ENCODE data around the gene PLD1.

Gene PLD1

DNA sequence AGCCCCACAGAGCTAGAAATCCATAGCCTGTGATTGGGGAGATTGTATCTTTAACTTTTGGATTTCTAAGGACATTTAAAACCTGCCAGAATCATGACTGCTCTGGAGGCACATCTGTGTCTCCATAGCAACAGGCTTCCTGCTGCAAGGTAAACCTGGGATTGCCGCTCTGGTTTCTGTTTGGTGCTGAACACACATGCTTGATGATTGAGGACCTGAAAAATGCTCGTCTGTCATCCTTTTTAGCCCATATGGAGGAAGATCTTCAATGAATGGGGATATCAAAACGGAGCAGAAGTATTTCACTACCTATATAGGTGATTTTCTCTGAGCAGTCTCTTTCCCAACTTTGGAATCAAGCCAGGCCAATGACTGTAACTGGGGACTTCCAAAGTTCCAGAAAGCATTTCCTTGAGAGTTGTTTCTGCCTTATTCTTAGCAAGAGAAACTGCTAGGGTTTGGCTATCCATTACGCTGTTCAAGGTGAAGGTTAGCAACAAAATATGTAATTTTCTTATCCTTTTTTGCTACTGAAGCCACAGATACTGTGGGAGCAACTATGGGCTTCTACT is 253.6 kb downstream of the PLD1 start:
- DNase-seq, result no peak

DNA sequence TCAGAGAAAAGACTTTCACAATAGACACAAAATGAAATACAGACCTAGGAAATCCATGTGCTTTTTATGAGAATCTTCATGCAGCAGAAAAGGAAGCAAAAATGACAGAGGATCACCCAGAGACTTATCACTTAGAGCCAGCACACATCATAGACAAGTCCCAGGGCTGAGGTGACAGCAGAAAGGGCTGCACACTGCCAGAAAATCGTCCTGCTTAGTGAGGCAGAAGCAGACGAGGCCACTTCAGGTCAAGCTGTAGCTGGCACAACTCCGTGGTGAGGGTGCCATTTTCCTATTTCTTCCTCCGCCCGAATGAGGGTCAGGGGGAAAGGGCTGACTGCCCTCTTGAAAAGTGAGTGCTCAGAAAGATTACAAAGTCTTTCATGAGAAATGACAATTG is 254.1 kb downstream of the PLD1 start:
- no peak for DNase-seq

DNA sequence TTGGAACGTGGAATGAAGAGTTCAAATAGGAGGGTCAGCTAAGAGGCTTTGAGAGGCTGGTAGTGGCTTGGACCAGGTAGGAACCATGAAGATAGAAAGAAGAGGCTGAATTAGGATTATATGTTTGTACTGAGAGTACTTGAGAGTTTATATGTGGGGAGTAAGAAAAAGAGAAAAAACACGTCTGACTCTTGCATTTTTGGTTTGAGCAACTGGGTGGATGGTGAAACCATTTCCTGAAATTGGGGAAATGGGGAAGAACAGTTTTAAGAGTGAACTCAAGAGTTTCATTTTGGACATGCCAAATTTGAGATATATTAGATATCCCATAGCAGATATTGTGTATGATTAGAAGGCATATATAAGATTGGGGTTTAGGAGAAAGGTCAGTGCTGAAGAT is 257.2 kb downstream of the PLD1 start:
- DNase-seq, result no peak

DNA sequence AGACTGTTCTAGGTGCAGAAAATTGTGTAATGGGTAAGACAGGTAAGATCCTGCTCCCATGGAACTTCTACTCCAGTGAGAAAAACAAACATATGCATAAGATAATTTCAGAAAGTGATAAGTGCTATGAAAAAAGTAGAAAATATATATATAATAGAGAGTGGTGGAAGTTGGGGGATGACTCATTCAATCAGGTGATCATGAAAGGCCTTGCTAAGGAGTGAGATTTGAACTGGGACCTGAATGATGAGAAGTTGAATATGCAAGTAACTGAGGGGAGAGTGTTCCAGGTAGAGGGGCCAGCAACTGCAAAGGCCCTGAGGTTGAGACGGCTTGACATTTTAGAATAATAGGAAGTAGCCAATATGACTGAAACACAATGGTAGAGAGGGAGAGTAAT is 257.8 kb downstream of the PLD1 start:
- no peak for DNase-seq

DNA sequence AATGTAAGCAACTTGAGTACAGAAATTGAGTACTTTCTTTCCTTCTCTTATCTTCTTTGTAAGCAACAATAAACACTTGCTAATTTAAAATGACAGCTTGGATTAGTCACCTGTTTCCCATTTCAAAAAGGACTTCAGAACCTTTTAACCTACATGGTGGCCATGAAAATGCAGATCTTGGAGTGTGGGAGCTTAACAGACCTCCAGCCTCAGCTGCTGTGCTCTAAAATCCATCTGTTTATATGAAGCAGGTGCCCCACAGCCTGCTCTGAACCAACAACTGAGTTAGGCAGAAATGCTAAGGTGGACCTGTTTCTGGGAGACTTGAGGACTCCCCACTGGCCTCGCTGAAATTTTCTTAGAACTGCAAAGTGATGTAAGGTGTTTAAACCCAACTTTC is 259.0 kb downstream of the PLD1 start:
- no peak for DNase-seq
